Subcutaneous adipose tissue (tissue), 4 donors: ENCODE results near the gene TIMELESS. TPM values are rescaled to one million over a fixed set of nuclear protein-coding genes. Genes with fewer than 3 reads are reported as not detected.

Experiments used
- total RNA-seq, 4 donors: library from RNA; depleted of rRNA; stranded (reverse); fragments of >200 nt; gene quantifications; one replicate each; pipeline ENCODE4 v1.1.0, GENCODE V29; 2016
- TF ChIP-seq, protein P1 (sequence below): fragments of 450-650 bp; IDR thresholded peaks from one replicate; pipeline ENCODE4 v1.5.1; 2016; ENCODE audit warnings: low read depth, mild to moderate bottlenecking, control low read depth, antibody characterized with exemption, moderate library complexity

Gene TIMELESS
- total RNA-seq, 4 donors from 2014 or later = 3.1 to 8.3 (median 4.8) TPM

DNA sequence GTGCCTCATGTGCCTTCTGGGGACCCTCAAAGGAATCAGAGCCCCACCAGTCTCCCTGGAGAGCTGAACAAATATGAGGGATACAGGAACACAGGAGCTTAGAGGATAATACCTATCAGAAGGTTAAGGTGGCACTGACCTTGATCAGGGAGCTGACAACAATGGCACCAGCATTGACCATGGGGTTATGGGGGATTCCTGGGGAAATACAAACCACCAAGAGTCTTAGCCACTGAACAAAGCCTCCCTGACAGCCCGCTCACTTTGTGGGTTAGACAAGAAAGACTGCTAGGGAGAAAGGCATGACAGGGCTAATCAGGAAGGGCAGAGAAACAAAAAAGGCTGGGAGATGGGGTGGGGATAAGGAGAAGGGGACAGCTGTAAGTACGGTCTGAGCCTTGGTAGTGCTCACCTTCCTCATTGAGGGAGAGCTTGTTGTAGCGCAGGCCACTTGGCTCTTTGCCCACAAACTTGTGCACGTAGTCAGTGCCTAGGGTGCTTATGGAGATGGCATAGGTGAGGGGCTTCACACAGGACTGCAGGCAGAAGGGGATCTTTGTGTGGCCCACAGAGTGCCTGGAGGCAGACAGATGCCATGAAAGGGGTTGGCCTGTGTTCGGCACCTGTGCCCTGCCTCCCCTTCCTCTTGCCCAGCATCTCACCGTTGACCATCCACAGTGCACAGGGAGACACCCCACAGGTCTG is 28.4 kb upstream of the TIMELESS start:
- TF ChIP-seq, protein P1, sequence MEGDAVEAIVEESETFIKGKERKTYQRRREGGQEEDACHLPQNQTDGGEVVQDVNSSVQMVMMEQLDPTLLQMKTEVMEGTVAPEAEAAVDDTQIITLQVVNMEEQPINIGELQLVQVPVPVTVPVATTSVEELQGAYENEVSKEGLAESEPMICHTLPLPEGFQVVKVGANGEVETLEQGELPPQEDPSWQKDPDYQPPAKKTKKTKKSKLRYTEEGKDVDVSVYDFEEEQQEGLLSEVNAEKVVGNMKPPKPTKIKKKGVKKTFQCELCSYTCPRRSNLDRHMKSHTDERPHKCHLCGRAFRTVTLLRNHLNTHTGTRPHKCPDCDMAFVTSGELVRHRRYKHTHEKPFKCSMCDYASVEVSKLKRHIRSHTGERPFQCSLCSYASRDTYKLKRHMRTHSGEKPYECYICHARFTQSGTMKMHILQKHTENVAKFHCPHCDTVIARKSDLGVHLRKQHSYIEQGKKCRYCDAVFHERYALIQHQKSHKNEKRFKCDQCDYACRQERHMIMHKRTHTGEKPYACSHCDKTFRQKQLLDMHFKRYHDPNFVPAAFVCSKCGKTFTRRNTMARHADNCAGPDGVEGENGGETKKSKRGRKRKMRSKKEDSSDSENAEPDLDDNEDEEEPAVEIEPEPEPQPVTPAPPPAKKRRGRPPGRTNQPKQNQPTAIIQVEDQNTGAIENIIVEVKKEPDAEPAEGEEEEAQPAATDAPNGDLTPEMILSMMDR = no peak

DNA sequence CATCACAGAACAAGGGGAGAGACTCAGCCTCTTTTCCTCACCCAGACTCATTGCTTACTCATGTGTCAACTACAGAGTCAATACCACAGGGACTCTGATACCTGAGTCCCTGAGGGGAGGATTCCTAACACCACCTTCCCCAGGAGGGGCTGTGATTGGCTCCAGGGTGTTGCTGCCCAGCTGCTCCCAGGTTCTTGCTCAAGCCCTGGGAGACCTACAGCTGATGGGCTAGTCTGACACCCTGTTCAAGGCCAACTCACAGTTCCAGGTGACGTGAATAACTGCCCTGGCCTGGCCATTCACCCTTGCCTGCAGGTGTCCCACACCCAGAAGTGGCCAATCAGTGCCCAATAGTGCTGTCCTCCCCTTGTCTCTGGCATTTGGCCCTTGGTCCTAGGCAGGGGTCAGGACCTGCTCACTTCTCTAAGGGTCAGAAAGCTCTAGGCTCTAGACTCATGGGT is 27.8 kb upstream of the TIMELESS start:
- TF ChIP-seq, protein P1 = no peak

DNA sequence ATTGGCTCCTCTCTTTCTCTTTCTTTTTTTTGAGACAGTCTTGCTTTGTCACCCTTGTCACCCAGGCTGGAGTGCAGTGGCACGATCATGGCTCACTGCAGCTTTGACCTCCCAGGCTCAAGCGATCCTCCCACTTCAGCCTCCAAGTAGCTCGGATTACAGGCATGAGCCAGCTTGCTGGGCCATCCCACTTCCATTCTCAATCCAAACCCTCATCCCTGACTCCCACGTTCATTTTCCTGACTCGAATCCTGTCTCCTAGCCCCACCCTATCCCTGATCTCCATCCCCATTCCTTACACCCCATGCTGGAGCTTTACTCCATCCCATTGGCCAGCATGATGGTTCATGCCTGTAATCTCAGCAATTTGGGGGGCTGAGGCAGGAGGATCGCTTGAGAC is 26.9 kb upstream of the TIMELESS start:
- TF ChIP-seq, protein P1 = no peak

DNA sequence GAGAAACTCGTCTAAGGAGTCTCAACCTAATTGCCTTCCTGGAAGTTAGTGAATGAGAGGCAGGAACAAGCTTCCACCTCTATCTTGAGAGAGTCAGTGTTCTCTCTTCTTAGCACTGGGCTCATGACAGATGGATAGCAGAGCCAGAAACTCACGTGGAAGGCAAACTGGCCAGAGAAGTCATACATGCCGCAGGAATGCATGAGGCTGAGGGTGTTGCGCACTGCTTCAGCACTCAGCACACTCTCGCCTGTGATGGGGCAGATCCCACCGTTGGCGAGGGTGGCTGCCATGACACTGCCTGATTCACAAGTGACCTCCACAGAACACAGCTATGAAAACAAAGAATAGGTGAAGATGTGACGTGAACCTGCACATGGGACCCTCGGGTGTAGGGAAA is 25.2 kb upstream of the TIMELESS start:
- TF ChIP-seq, protein P1 = no peak

DNA sequence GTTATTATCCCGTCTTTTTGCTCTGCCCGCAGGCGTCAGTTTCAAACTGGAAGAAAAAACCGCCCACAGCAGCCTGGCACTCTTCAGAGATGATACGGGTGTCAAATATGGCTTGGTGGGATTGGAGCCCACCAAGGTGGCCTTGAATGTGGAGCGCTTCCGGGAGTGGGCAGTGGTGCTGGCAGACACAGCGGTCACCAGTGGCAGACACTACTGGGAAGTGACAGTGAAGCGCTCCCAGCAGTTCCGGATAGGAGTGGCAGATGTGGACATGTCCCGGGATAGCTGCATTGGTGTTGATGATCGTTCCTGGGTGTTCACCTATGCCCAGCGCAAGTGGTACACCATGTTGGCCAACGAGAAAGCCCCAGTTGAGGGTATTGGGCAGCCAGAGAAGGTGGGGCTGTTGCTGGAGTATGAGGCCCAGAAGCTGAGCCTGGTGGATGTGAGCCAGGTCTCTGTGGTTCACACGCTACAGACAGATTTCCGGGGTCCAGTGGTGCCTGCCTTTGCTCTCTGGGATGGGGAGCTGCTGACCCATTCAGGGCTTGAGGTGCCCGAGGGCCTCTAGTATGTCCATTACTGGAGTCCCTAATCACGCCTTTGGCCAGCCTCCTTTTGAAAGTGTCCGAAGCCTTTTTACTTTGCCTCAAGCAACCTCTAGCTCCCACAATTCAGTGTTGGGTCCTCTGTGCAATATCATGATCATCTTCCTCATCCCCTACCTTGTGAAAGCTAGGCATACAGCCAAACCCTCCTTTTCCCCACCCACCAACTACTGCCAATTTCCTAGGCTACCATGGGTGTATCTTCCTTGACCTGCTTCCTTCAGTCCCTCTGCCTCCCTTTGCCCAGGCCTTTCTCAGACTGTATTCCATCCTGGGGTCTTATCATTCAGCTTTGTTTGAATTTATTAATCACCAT is 20.0 kb upstream of the TIMELESS start:
- TF ChIP-seq, protein P1 = no peak

DNA sequence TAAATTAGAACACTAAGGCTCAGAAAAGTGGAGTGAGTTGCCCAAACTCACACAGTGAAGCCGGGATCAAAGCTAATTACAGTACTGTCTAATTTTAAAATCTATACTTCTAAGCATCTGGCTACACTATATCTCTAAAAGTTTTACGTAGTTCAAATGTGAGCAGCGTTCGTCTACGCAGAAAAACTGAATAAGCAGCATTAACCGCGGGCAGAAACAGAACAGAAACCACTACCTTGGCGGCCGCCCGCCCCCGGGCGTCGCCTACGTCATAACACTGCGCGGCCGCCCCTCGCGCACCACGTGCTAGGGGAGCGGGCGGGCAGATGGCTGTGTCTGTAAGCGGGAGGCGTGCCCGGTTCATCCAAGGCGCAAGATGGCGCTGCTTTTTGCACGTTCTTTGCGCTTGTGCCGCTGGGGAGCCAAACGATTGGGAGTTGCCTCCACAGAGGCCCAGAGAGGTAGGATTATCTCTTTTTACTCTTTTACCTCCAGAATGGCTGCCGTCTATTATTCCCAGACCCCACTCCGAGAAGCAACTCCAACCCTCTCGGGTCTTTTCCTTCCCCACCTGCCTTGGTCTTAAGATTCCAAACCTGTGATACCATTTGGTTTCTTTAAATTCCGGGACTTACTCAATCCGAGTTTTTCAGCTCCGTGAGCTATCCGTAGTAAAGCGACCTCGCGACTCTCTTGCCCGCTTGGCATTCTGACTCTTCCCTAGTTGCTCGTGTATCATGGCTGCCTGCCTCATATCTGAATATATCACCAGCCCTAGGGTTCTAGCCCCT is 19.2 kb upstream of the TIMELESS start, which contains the start of gene SPRYD4:
Gene SPRYD4, plus strand, starts transcription at position 363 of the 791 bp plus-strand sequence. Its CDS starts 14 bp downstream, at position 377.
- TF ChIP-seq, protein P1 = no peak
